WTC11 (cell line): ENCODE measurements around the gene METTL22. TPM values are rescaled to one million over a fixed set of nuclear protein-coding genes. Genes with fewer than 3 reads are reported as not detected.

Source experiments
- ATAC-seq: fragments of 200-7000 bp; cut with Tn5 transposase; 2 replicates; pipeline ENCODE4 v1.10.0; 2021; ENCODE audit warnings: mild to moderate bottlenecking, moderate library complexity
- CTCF ChIA-PET: fragments of 300-600 bp; sonication (Branson Sonifier 250); formaldehyde crosslinking; loops from one replicate; lab custom pipeline; 2021; ENCODE audit warnings: antibody characterized with exemption; lab: Charles Lee
- POLR2A ChIA-PET: fragments of 350-600 bp; sonication (Branson Sonifier 250); formaldehyde crosslinking; loops from one replicate; lab custom pipeline; 2021; ENCODE audit warnings: antibody characterized with exemption; lab: Charles Lee
- DNase-seq: peaks from one replicate; pipeline ENCODE4 v3.0.0; 2021; ENCODE audit warnings: low spot score
- H3K27ac Mint-ChIP-seq: 2 replicates; pipeline ENCODE4 v1.8.0; 2021; ENCODE audit warnings: mixed read lengths
- H3K27me3 Mint-ChIP-seq: 2 replicates; pipeline ENCODE4 v1.8.0; 2021; ENCODE audit warnings: low read depth, mild to moderate bottlenecking, moderate library complexity, mixed read lengths
- H3K36me3 Mint-ChIP-seq: 2 replicates; pipeline ENCODE4 v1.8.0; 2021; ENCODE audit warnings: mixed read lengths
- H3K4me1 Mint-ChIP-seq: 2 replicates; pipeline ENCODE4 v1.8.0; 2022; ENCODE audit warnings: mixed read lengths
- H3K4me3 Mint-ChIP-seq: 2 replicates; pipeline ENCODE4 v1.8.0; 2021; ENCODE audit warnings: mild to moderate bottlenecking, moderate library complexity, mixed read lengths
- H3K9me3 Mint-ChIP-seq: 2 replicates; pipeline ENCODE4 v1.8.0; 2021; ENCODE audit warnings: mixed read lengths
- ATF1 ChIP-seq: sonication (generic); formaldehyde crosslinking; IDR thresholded peaks from 2 replicates; pipeline ENCODE4 v1.8.1; 2023; ENCODE audit warnings: mild to moderate bottlenecking, moderate library complexity, missing genetic modification reagents
- CBFB ChIP-seq: sonication (generic); formaldehyde crosslinking; IDR thresholded peaks from 2 replicates; pipeline ENCODE4 v1.8.1; 2022; ENCODE audit warnings: mild to moderate bottlenecking, low read depth, missing genetic modification reagents
- ELF4 ChIP-seq: sonication (generic); formaldehyde crosslinking; IDR thresholded peaks from 2 replicates; pipeline ENCODE4 v1.8.1; 2022; ENCODE audit warnings: low read depth, mild to moderate bottlenecking, moderate library complexity, missing genetic modification reagents
- FOXJ3 ChIP-seq: sonication (generic); formaldehyde crosslinking; IDR thresholded peaks from 2 replicates; pipeline ENCODE4 v1.9.0; 2021; ENCODE audit warnings: missing genetic modification reagents, mild to moderate bottlenecking, borderline replicate concordance
- FOXP1 ChIP-seq: sonication (generic); formaldehyde crosslinking; IDR thresholded peaks from 2 replicates; pipeline ENCODE4 v1.8.0; 2022; ENCODE audit warnings: missing genetic modification reagents, mild to moderate bottlenecking, moderate library complexity, borderline replicate concordance
- GABPB1 ChIP-seq: sonication (generic); formaldehyde crosslinking; IDR thresholded peaks from 2 replicates; pipeline ENCODE4 v1.8.1; 2023; ENCODE audit warnings: mild to moderate bottlenecking, missing genetic modification reagents
- GTF2I ChIP-seq: fragments of 250-450 bp; sonication (Bioruptor Pico); conservative IDR thresholded peaks from 2 replicates; pipeline ENCODE4 v1.4.0; 2021; ENCODE audit warnings: mild to moderate bottlenecking
- JUN ChIP-seq: sonication (generic); formaldehyde crosslinking; IDR thresholded peaks from 2 replicates; pipeline ENCODE4 v1.8.0; 2023; ENCODE audit warnings: mild to moderate bottlenecking, missing genetic modification reagents
- NFE2L1 ChIP-seq: sonication (generic); formaldehyde crosslinking; IDR thresholded peaks from 2 replicates; pipeline ENCODE4 v1.8.1; 2023; ENCODE audit warnings: missing genetic modification reagents
- NR2C2 ChIP-seq: sonication (generic); formaldehyde crosslinking; IDR thresholded peaks from 2 replicates; pipeline ENCODE4 v1.8.0; 2022; ENCODE audit warnings: mild to moderate bottlenecking, missing genetic modification reagents
- SMAD3 ChIP-seq: sonication (generic); formaldehyde crosslinking; IDR thresholded peaks from 2 replicates; pipeline ENCODE4 v1.8.0; 2022; ENCODE audit warnings: missing genetic modification reagents, mild to moderate bottlenecking, borderline replicate concordance
- SOX15 ChIP-seq: fragments of 250-450 bp; sonication (Bioruptor Pico); IDR thresholded peaks from 2 replicates; pipeline ENCODE4 v1.9.0; 2021; ENCODE audit warnings: mild to moderate bottlenecking
- SP1 ChIP-seq: sonication (generic); formaldehyde crosslinking; conservative IDR thresholded peaks from 2 replicates; pipeline ENCODE4 v1.8.1; 2022; ENCODE audit warnings: missing genetic modification reagents
- TCF7 ChIP-seq: sonication (generic); formaldehyde crosslinking; IDR thresholded peaks from 2 replicates; pipeline ENCODE4 v1.8.0; 2022; ENCODE audit warnings: mild to moderate bottlenecking, low read depth, missing genetic modification reagents, moderate library complexity
- TP53 ChIP-seq: sonication (generic); formaldehyde crosslinking; IDR thresholded peaks from 2 replicates; pipeline ENCODE4 v1.8.1; 2023; ENCODE audit warnings: mild to moderate bottlenecking, missing genetic modification reagents
- ZNF138 ChIP-seq: sonication (generic); formaldehyde crosslinking; conservative IDR thresholded peaks from 2 replicates; pipeline ENCODE4 v1.8.1; 2022; ENCODE audit warnings: mild to moderate bottlenecking, moderate library complexity, missing genetic modification reagents
- ZNF219 ChIP-seq: sonication (generic); formaldehyde crosslinking; IDR thresholded peaks from 2 replicates; pipeline ENCODE4 v1.8.0; 2023; ENCODE audit warnings: missing genetic modification reagents, mild to moderate bottlenecking, borderline replicate concordance
- ZNF232 ChIP-seq: sonication (generic); formaldehyde crosslinking; IDR thresholded peaks from 2 replicates; pipeline ENCODE4 v1.8.0; 2022; ENCODE audit warnings: mild to moderate bottlenecking, missing genetic modification reagents
- ZNF423 ChIP-seq: fragments of 250-450 bp; sonication (Bioruptor Pico); IDR thresholded peaks from 2 replicates; pipeline ENCODE4 v2.1.2; 2022; ENCODE audit warnings: mild to moderate bottlenecking, moderate library complexity
- total RNA-seq: library from RNA; stranded (reverse); gene quantifications from 3 replicates; pipeline ENCODE4 v1.2.3, GENCODE V29; 2021
- TF ChIP-seq, protein P1 (sequence below): sonication (generic); formaldehyde crosslinking; IDR thresholded peaks from 2 replicates; pipeline ENCODE4 v1.8.0; 2023; ENCODE audit warnings: mild to moderate bottlenecking, missing genetic modification reagents
- TF ChIP-seq, protein P2 (sequence below): sonication (generic); formaldehyde crosslinking; IDR thresholded peaks from 2 replicates; pipeline ENCODE4 v1.8.1; 2023; ENCODE audit warnings: mild to moderate bottlenecking, missing genetic modification reagents, moderate library complexity
- TF ChIP-seq, protein P3 (sequence below): fragments of 250-450 bp; sonication (Bioruptor Pico); IDR thresholded peaks from 2 replicates; pipeline ENCODE4 v2.1.2; 2022; ENCODE audit warnings: mild to moderate bottlenecking, moderate library complexity
- TF ChIP-seq, protein P4 (sequence below): sonication (generic); formaldehyde crosslinking; IDR thresholded peaks from 2 replicates; pipeline ENCODE4 v1.8.0; 2022; ENCODE audit warnings: mild to moderate bottlenecking, missing genetic modification reagents
- TF ChIP-seq, protein P5 (sequence below): fragments of 200-600 bp; IDR thresholded peaks from 2 replicates; pipeline ENCODE4 v1.8.0; 2022; ENCODE audit warnings: antibody characterized with exemption

Gene METTL22
- total RNA-seq, 1 experiment from 2014 or later, result 82.0 TPM

DNA sequence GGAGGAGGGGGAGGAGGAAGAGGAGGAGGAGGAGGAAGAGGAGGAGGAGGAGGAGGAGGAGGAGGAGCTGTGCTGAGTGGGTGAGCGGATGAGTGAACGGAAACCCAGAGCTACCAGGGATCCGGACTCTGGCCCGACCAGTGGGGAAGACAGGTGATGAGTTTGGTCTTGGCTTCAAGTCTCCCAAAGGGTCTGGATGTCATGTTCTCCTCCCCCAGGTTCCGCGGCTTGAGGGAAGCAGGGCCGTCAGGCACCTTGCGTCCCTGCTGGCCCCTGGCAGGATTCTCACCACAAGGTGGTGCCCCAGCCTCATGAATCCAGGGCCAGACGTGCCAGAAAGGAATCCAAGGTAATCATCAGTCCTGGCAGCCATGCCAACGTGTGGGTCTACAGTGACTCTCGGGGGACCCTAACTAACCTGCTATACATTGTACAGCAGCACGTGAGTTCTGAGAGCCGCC lies 39.4 kb downstream of the METTL22 start (continued):
- TF ChIP-seq, protein P1, sequence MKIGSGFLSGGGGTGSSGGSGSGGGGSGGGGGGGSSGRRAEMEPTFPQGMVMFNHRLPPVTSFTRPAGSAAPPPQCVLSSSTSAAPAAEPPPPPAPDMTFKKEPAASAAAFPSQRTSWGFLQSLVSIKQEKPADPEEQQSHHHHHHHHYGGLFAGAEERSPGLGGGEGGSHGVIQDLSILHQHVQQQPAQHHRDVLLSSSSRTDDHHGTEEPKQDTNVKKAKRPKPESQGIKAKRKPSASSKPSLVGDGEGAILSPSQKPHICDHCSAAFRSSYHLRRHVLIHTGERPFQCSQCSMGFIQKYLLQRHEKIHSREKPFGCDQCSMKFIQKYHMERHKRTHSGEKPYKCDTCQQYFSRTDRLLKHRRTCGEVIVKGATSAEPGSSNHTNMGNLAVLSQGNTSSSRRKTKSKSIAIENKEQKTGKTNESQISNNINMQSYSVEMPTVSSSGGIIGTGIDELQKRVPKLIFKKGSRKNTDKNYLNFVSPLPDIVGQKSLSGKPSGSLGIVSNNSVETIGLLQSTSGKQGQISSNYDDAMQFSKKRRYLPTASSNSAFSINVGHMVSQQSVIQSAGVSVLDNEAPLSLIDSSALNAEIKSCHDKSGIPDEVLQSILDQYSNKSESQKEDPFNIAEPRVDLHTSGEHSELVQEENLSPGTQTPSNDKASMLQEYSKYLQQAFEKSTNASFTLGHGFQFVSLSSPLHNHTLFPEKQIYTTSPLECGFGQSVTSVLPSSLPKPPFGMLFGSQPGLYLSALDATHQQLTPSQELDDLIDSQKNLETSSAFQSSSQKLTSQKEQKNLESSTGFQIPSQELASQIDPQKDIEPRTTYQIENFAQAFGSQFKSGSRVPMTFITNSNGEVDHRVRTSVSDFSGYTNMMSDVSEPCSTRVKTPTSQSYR (CRISPR knock-in tag), result no peak
- TF ChIP-seq, protein P2, sequence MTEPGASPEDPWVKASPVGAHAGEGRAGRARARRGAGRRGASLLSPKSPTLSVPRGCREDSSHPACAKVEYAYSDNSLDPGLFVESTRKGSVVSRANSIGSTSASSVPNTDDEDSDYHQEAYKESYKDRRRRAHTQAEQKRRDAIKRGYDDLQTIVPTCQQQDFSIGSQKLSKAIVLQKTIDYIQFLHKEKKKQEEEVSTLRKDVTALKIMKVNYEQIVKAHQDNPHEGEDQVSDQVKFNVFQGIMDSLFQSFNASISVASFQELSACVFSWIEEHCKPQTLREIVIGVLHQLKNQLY (CRISPR knock-in tag), result no peak
- no peak for TF ChIP-seq CBFB (CRISPR knock-in tag)
- TF ChIP-seq FOXJ3 (CRISPR knock-in tag), result no peak
- TF ChIP-seq, protein P3, sequence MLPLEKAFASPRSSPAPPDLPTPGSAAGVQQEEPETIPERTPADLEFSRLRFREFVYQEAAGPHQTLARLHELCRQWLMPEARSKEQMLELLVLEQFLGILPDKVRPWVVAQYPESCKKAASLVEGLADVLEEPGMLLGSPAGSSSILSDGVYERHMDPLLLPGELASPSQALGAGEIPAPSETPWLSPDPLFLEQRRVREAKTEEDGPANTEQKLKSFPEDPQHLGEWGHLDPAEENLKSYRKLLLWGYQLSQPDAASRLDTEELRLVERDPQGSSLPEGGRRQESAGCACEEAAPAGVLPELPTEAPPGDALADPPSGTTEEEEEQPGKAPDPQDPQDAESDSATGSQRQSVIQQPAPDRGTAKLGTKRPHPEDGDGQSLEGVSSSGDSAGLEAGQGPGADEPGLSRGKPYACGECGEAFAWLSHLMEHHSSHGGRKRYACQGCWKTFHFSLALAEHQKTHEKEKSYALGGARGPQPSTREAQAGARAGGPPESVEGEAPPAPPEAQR (CRISPR knock-in tag), result no peak

DNA sequence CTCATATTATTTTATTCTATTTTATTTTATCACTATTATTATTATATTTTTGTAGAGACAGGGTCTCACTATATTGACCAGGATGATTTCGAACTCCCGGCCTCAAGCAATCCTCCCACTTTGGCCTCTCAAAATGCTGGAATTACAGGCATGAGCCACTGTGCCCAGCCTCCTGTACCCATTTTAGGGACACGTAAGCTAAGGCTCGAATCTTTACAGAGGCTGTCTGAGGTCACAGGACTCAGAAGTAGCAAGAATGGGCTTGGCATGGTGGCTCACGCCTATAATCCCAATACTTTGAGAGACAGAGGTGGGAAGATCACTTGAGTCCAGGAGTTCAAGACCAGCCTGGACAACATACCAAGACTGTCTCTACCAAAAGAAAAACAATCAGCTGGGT lies 40.2 kb downstream of the METTL22 start:
- Mint-ChIP-seq H3K4me1 (peaks cover 17% of the 10 kb centered on the region), H3K36me3 (no peaks in the 10 kb centered on the region), H3K4me3 (no peak overlapping the region), H3K27ac (no peak overlapping the region), H3K27me3 (no peaks in the 10 kb centered on the region; the same call in none of the 2 replicates), H3K9me3 (no peaks in the 10 kb centered on the region)
- POLR2A ChIA-PET, result no interaction called here
- CTCF ChIA-PET, result interaction anchor here (1.1 to 2.3 kb wide), 9 partner anchors 26 to 389 kb away, joined by 3 to 14 read pairs (median 5); partner anchors contain the start of genes CARHSP1, PMM2 and TMEM186
- TF ChIP-seq GTF2I (CRISPR knock-in tag), result no peak
- no peak for TF ChIP-seq SP1 (CRISPR knock-in tag)
- no peak for ATAC-seq
- no peak for DNase-seq

DNA sequence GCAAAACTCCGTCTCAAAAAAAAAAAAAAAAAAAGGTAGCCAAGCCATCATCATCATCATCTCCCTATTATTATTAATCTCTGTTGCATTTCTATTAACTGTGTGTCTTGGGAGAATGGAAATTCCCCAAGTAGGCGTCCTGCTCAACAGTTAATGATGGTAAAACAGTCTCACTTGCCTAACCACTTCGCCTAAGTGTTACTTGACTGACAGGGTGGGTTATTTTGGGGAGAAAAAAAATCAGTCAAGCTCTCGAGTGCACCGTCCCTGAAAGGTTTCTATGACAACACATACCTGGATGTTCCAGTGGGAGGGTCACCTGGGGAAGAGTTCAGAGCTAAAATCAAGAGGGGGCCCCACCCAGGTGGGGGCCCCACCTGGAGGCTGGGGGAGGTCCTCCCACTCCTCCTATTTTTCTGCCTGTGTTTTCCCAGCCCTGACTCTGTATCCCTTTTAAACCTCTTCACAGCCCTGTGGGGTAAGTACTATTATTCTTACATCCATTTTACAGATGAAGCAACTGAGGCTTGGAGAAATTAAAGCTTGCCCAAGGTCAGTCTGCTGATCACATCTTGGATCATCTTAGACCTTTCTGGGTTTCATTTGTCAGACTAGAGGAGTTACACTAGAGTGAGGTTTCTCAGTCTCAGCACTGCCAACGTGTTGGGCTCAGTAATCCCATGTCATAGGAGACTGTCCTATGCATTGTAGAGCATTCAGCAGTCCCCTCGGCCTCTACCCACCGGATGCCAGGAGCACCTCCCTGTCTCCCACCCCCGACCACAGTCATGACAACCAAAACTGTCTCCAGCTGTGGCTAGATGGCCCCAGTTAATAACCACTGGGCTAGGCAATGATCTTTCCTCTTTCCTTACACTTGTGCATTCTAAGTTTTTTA lies 41.9 kb downstream of the METTL22 start:
- Mint-ChIP-seq H3K4me3 (no peak overlapping the region), H3K27ac (no peak overlapping the region), H3K36me3 (no peaks in the 10 kb centered on the region), H3K9me3 (peaks cover 5% of the 10 kb centered on the region), H3K27me3 (no peaks in the 10 kb centered on the region; the same call in none of the 2 replicates), H3K4me1 (peaks cover 17% of the 10 kb centered on the region)
- DNase-seq (no peak), ATAC-seq (no peak)
- ChIA-PET POLR2A (no interaction called here), CTCF (interaction anchor here (0.6 to 1.9 kb wide), 5 partner anchors 11 to 216 kb away, joined by 3 to 11 read pairs (median 4); no protein-coding TSS in a partner anchor)
- TF ChIP-seq NR2C2 (CRISPR knock-in tag) (no peak), FOXP1 (CRISPR knock-in tag) (no peak), ELF4 (CRISPR knock-in tag) (no peak), SMAD3 (CRISPR knock-in tag) (no peak), ATF1 (CRISPR knock-in tag) (no peak), JUN (CRISPR knock-in tag) (no peak), CBFB (CRISPR knock-in tag) (no peak), ZNF219 (CRISPR knock-in tag) (no peak), ZNF138 (CRISPR knock-in tag) (no peak), ZNF423 (no peak), GABPB1 (CRISPR knock-in tag) (no peak), TCF7 (CRISPR knock-in tag) (no peak), TP53 (CRISPR knock-in tag) (no peak), SOX15 (CRISPR knock-in tag) (no peak), ZNF232 (no peak), NFE2L1 (CRISPR knock-in tag) (no peak)
- TF ChIP-seq, protein P4, sequence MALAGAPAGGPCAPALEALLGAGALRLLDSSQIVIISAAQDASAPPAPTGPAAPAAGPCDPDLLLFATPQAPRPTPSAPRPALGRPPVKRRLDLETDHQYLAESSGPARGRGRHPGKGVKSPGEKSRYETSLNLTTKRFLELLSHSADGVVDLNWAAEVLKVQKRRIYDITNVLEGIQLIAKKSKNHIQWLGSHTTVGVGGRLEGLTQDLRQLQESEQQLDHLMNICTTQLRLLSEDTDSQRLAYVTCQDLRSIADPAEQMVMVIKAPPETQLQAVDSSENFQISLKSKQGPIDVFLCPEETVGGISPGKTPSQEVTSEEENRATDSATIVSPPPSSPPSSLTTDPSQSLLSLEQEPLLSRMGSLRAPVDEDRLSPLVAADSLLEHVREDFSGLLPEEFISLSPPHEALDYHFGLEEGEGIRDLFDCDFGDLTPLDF (CRISPR knock-in tag), result no peak
- TF ChIP-seq, protein P5, sequence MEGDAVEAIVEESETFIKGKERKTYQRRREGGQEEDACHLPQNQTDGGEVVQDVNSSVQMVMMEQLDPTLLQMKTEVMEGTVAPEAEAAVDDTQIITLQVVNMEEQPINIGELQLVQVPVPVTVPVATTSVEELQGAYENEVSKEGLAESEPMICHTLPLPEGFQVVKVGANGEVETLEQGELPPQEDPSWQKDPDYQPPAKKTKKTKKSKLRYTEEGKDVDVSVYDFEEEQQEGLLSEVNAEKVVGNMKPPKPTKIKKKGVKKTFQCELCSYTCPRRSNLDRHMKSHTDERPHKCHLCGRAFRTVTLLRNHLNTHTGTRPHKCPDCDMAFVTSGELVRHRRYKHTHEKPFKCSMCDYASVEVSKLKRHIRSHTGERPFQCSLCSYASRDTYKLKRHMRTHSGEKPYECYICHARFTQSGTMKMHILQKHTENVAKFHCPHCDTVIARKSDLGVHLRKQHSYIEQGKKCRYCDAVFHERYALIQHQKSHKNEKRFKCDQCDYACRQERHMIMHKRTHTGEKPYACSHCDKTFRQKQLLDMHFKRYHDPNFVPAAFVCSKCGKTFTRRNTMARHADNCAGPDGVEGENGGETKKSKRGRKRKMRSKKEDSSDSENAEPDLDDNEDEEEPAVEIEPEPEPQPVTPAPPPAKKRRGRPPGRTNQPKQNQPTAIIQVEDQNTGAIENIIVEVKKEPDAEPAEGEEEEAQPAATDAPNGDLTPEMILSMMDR, result no peak
